HAP-1 (cell line): ENCODE data around the gene BTBD2.

Source experiments
- DNase-seq, 2 experiments: peaks; one replicate each; pipeline ENCODE4 v3.0.0-alpha.2; 2016 to 2020; ENCODE audit warnings: low spot score in 2 of 2
- H3K27me3 ChIP-seq: fragments of 250-450 bp; sonication (Bioruptor Pico); 2 replicates; pipeline ENCODE4 v1.5.1; 2020; ENCODE audit warnings: low read depth, mild to moderate bottlenecking, moderate library complexity
- H3K36me3 ChIP-seq: fragments of 250-450 bp; sonication (Bioruptor Pico); replicated peaks from 2 replicates; pipeline ENCODE4 v1.5.1; 2020; ENCODE audit warnings: mild to moderate bottlenecking
- H3K4me1 ChIP-seq: fragments of 250-450 bp; sonication (Bioruptor Pico); 2 replicates; pipeline ENCODE4 v1.5.1; 2020; ENCODE audit warnings: mild to moderate bottlenecking
- H3K4me3 ChIP-seq: fragments of 250-450 bp; sonication (Bioruptor Pico); 2 replicates; pipeline ENCODE4 v1.5.1; 2020; ENCODE audit warnings: mild to moderate bottlenecking, moderate library complexity
- H3K9me3 ChIP-seq: fragments of 250-450 bp; sonication (Bioruptor Pico); 2 replicates; pipeline ENCODE4 v1.5.1; 2020; ENCODE audit warnings: mild to moderate bottlenecking, moderate library complexity
- in situ Hi-C: fragments of 300-500 bp; cut with MboI; formaldehyde crosslinking; loops from 3 replicates; pipeline ENCODE4 v1.14.3; 2020; ENCODE audit warnings: low sequenced_read_pairs, inconsistent platforms, mixed read lengths

Gene BTBD2

GRCh38 chr19:2022289-2022688 lies 6.8 kb upstream of the BTBD2 start:
- no peaks in the 10 kb centered on the region for H3K36me3 ChIP-seq

GRCh38 chr19:2021453-2022140 lies 6.1 kb upstream of the BTBD2 start:
- in situ Hi-C loops = no loop called here
- Histone ChIP-seq H3K9me3 (no peaks in the 10 kb centered on the region), H3K36me3 (no peaks in the 10 kb centered on the region), H3K4me3 (no peak overlapping the region), H3K4me1 (no peaks in the 10 kb centered on the region), H3K27me3 (no peaks in the 10 kb centered on the region)
- DNase-seq = no peak

More at GRCh38 chr19:2022289-2022688, 6.8 kb upstream of the BTBD2 start:
- Histone ChIP-seq H3K27me3 (no peaks in the 10 kb centered on the region), H3K4me3 (no peak overlapping the region), H3K4me1 (no peaks in the 10 kb centered on the region), H3K9me3 (no peaks in the 10 kb centered on the region)
- no peak for DNase-seq
- in situ Hi-C loops = no loop called here

- no peaks in the 10 kb centered on the region for H3K9me3 ChIP-seq
- H3K27me3 ChIP-seq = no peaks in the 10 kb centered on the region
- H3K4me1 ChIP-seq = no peaks in the 10 kb centered on the region
- no peaks in the 10 kb centered on the region for H3K36me3 ChIP-seq
- no peak for DNase-seq
- H3K4me3 ChIP-seq = no peak overlapping the region
- in situ Hi-C loops = no loop called here
These were observed 3.2 kb upstream of the BTBD2 start for GRCh38 chr19:2018752-2019151.

GRCh38 chr19:2016041-2016807 lies 710 bp upstream of the BTBD2 start:
- H3K9me3 ChIP-seq = no peaks in the 10 kb centered on the region
- DNase-seq = peak; percentile 56 to 85
- H3K4me3 ChIP-seq = peak overlapping the region; percentile 8
- no peaks in the 10 kb centered on the region for H3K4me1 ChIP-seq
- no peaks in the 10 kb centered on the region for H3K27me3 ChIP-seq
- peaks cover 10% of the 10 kb centered on the region; the same call in 1 of the 2 replicates for H3K36me3 ChIP-seq
- in situ Hi-C loops = no loop called here

GRCh38 chr19:2014731-2015607 lies 545 bp downstream of the BTBD2 start:
- H3K4me3 ChIP-seq = peak overlapping the region; percentile 48
- no peaks in the 10 kb centered on the region for H3K9me3 ChIP-seq
- peak; percentile 5 to 45 for DNase-seq
- H3K36me3 ChIP-seq = peaks cover 12% of the 10 kb centered on the region; the same call in 1 of the 2 replicates
- H3K27me3 ChIP-seq = no peaks in the 10 kb centered on the region
- in situ Hi-C loops = no loop called here
- H3K4me1 ChIP-seq = no peaks in the 10 kb centered on the region

- in situ Hi-C loops = no loop called here
- no peaks in the 10 kb centered on the region for H3K27me3 ChIP-seq
- no peaks in the 10 kb centered on the region for H3K9me3 ChIP-seq
- no peaks in the 10 kb centered on the region for H3K4me1 ChIP-seq
- peaks cover 12% of the 10 kb centered on the region; the same call in 1 of the 2 replicates for H3K36me3 ChIP-seq
- peak overlapping the region; percentile 48 for H3K4me3 ChIP-seq
- no peak for DNase-seq
These were observed 1.4 kb downstream of the BTBD2 start for GRCh38 chr19:2014131-2014571.

- Histone ChIP-seq H3K36me3 (peaks cover 12% of the 10 kb centered on the region; the same call in 1 of the 2 replicates), H3K4me3 (0 out of 2 replicates have a peak overlapping the region, but pooled peaks have one; percentile 48), H3K9me3 (no peaks in the 10 kb centered on the region), H3K4me1 (no peaks in the 10 kb centered on the region), H3K27me3 (no peaks in the 10 kb centered on the region)
- DNase-seq = no peak
- in situ Hi-C loops = no loop called here
These were observed 1.9 kb downstream of the BTBD2 start for GRCh38 chr19:2013683-2013961.

GRCh38 chr19:2012941-2013682 lies 2.4 kb downstream of the BTBD2 start:
- peaks cover 12% of the 10 kb centered on the region; the same call in 1 of the 2 replicates for H3K36me3 ChIP-seq
- H3K4me3 ChIP-seq = no peak overlapping the region
- in situ Hi-C loops = no loop called here

GRCh38 chr19:2011169-2011568 lies 4.3 kb downstream of the BTBD2 start:
- Histone ChIP-seq H3K9me3 (no peaks in the 10 kb centered on the region), H3K27me3 (no peaks in the 10 kb centered on the region), H3K36me3 (peaks cover 12% of the 10 kb centered on the region; the same call in 1 of the 2 replicates), H3K4me3 (no peak overlapping the region), H3K4me1 (no peaks in the 10 kb centered on the region)
- no peak for DNase-seq
- in situ Hi-C loops = no loop called here

More at GRCh38 chr19:2012941-2013682, 2.4 kb downstream of the BTBD2 start:
- H3K9me3 ChIP-seq = no peaks in the 10 kb centered on the region
- no peaks in the 10 kb centered on the region for H3K27me3 ChIP-seq
- no peaks in the 10 kb centered on the region for H3K4me1 ChIP-seq
- no peak for DNase-seq

- H3K9me3 ChIP-seq = no peaks in the 10 kb centered on the region
- no peaks in the 10 kb centered on the region for H3K27me3 ChIP-seq
- H3K36me3 ChIP-seq = peaks cover 12% of the 10 kb centered on the region; the same call in 1 of the 2 replicates
- no peak for DNase-seq
- no peak overlapping the region for H3K4me3 ChIP-seq
- H3K4me1 ChIP-seq = no peaks in the 10 kb centered on the region
- in situ Hi-C loops = no loop called here
These were observed 5.3 kb downstream of the BTBD2 start for GRCh38 chr19:2010135-2010668.

GRCh38 chr19:2003874-2004273 lies 11.6 kb downstream of the BTBD2 start:
- Histone ChIP-seq H3K9me3 (no peaks in the 10 kb centered on the region), H3K36me3 (peaks cover 27% of the 10 kb centered on the region), H3K4me3 (no peak overlapping the region), H3K27me3 (no peaks in the 10 kb centered on the region), H3K4me1 (no peaks in the 10 kb centered on the region)
- in situ Hi-C loops = no loop called here
- no peak for DNase-seq

GRCh38 chr19:1999856-2000515 lies 15.5 kb downstream of the BTBD2 start:
- in situ Hi-C loops = no loop called here
- no peaks in the 10 kb centered on the region for H3K4me1 ChIP-seq
- H3K36me3 ChIP-seq = peaks cover 43% of the 10 kb centered on the region
- DNase-seq = no peak
- H3K27me3 ChIP-seq = no peaks in the 10 kb centered on the region
- H3K9me3 ChIP-seq = no peaks in the 10 kb centered on the region
- no peak overlapping the region for H3K4me3 ChIP-seq
